Measurements from ENCODE around the gene SPAG16.

Gene SPAG16

DNA sequence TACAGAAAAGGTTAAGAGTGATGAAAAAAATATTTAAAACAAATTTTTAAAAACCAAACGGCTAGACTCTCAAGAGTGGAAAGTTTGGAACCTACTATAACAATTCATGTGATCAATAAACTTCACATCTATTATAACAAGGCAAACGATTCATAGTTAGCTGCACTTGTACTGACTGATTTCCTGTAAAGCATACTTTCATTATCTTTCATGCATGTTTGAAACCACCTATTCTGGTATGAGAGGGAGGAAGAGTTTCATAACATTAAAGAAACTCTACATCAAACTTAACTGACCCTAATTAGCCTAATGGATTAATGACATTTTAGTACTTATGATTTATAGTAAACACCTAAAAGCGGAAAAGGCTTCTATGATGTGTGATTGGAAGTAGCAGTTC lies 1082.9 kb downstream of the SPAG16 start:
- Histone ChIP-seq H3K4me2 (ENCODE audit: low read depth, low read length, poor library complexity, severe bottlenecking) (no peak overlapping the region), H3K36me3 (ENCODE audit: insufficient read depth, low read length) (no peaks in the 10 kb centered on the region), H3K27me3 (ENCODE audit: insufficient read depth, low read length, poor library complexity, severe bottlenecking) (no peaks in the 10 kb centered on the region), H3K79me2 (ENCODE audit: insufficient read depth, low read length) (no peaks in the 10 kb centered on the region), H3K4me3 (ENCODE audit: low read length, poor library complexity, severe bottlenecking) (no peak overlapping the region), H3K9ac (ENCODE audit: low read depth, low read length, poor library complexity, severe bottlenecking) (no peak overlapping the region), H4K20me1 (ENCODE audit: insufficient read depth, low read length, poor library complexity, severe bottlenecking) (no peaks in the 10 kb centered on the region), H3K9me3 (ENCODE audit: insufficient read depth, low read depth, low read length) (no peaks in the 10 kb centered on the region), H3K9me2 (replicated peaks; ENCODE audit: low read depth, low read length) (no peaks in the 10 kb centered on the region), H3F3A (ENCODE audit: low read depth) (no peaks in the 10 kb centered on the region), H3K4me1 (ENCODE audit: insufficient read depth, low read length, poor library complexity, severe bottlenecking) (no peaks in the 10 kb centered on the region), H2AFZ (ENCODE audit: low read length) (no peak overlapping the region)
- TF ChIP-seq EZH2phosphoT487 (IDR thresholded peaks at IDR 0.05; ENCODE audit: borderline replicate concordance) = no peak
- TF ChIP-seq, protein P1, sequence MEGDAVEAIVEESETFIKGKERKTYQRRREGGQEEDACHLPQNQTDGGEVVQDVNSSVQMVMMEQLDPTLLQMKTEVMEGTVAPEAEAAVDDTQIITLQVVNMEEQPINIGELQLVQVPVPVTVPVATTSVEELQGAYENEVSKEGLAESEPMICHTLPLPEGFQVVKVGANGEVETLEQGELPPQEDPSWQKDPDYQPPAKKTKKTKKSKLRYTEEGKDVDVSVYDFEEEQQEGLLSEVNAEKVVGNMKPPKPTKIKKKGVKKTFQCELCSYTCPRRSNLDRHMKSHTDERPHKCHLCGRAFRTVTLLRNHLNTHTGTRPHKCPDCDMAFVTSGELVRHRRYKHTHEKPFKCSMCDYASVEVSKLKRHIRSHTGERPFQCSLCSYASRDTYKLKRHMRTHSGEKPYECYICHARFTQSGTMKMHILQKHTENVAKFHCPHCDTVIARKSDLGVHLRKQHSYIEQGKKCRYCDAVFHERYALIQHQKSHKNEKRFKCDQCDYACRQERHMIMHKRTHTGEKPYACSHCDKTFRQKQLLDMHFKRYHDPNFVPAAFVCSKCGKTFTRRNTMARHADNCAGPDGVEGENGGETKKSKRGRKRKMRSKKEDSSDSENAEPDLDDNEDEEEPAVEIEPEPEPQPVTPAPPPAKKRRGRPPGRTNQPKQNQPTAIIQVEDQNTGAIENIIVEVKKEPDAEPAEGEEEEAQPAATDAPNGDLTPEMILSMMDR (conservative IDR thresholded peaks at IDR 0.05; ENCODE audit: low read length) = no peak

DNA sequence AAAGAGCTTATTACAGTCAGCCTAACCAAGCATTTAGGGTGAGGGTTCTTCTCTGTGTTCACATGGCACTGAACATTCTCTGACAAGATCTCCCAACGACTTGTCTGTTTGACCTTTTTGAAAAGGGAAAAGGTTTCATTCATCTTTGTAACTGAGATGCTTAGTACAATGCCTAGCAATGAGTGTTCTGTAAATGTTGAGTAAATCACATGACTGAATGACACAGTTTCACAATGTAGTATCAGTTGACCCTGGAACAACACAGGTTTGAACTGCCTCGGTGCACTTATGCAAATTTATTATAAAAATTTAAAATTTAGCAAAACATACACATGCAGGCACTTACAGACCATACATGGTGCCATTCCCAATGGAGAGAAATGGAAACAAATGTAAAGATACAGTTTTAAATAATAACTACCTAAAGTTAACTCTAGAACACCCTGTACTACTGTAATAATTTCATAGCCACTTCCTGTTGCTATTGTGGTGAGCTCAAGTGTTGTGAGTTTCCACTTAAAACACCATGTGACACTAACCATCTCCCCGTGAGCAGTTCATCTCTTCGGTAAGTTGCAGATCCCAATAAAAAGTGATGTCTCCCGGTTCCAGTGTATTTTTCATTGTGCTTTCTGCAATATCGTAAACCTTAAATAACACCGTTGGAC lies 1092.5 kb downstream of the SPAG16 start:
- H3K4me3 ChIP-seq (ENCODE audit: low read length, poor library complexity, severe bottlenecking) = no peak overlapping the region
- H3K79me2 ChIP-seq (ENCODE audit: insufficient read depth, low read length) = no peaks in the 10 kb centered on the region
- peak overlapping the region; percentile 37 for H3K4me2 ChIP-seq (ENCODE audit: low read depth, low read length, poor library complexity, severe bottlenecking)
- no peaks in the 10 kb centered on the region for H3K9me3 ChIP-seq (ENCODE audit: insufficient read depth, low read depth, low read length)
- no peaks in the 10 kb centered on the region for H3F3A ChIP-seq (ENCODE audit: low read depth)
- no peak for TF ChIP-seq EZH2phosphoT487 (IDR thresholded peaks at IDR 0.05; ENCODE audit: borderline replicate concordance)
- TF ChIP-seq, protein P1 (conservative IDR thresholded peaks at IDR 0.05; ENCODE audit: low read length) = no peak
- H3K27me3 ChIP-seq (ENCODE audit: insufficient read depth, low read length, poor library complexity, severe bottlenecking) = no peaks in the 10 kb centered on the region
- H2AFZ ChIP-seq (ENCODE audit: low read length) = no peak overlapping the region
- H4K20me1 ChIP-seq (ENCODE audit: insufficient read depth, low read length, poor library complexity, severe bottlenecking) = no peaks in the 10 kb centered on the region
- no peaks in the 10 kb centered on the region for H3K9me2 ChIP-seq (replicated peaks; ENCODE audit: low read depth, low read length)
- no peak overlapping the region for H3K9ac ChIP-seq (ENCODE audit: low read depth, low read length, poor library complexity, severe bottlenecking)
- peaks cover 4% of the 10 kb centered on the region for H3K4me1 ChIP-seq (ENCODE audit: insufficient read depth, low read length, poor library complexity, severe bottlenecking)
- H3K36me3 ChIP-seq (ENCODE audit: insufficient read depth, low read length) = no peaks in the 10 kb centered on the region

DNA sequence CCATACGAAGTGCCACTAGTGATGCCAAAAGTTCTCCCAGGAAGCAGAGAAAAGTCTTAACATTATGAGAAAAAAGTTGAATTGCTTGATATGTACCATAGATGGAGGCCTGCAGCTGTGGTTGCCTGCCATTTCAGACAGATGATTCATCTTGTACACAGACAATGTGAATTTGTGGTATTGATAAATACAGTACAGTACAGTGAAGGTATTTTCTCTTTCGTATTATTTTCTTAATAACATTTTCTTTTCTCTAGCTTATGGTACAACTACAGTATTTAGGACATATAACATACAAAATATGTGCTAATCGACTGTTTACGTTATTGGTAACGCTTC lies 1093.0 kb downstream of the SPAG16 start:
- Histone ChIP-seq H3K9me3 (ENCODE audit: insufficient read depth, low read depth, low read length) (no peaks in the 10 kb centered on the region), H3K79me2 (ENCODE audit: insufficient read depth, low read length) (no peaks in the 10 kb centered on the region), H3F3A (ENCODE audit: low read depth) (no peaks in the 10 kb centered on the region), H4K20me1 (ENCODE audit: insufficient read depth, low read length, poor library complexity, severe bottlenecking) (no peaks in the 10 kb centered on the region), H3K9me2 (replicated peaks; ENCODE audit: low read depth, low read length) (no peaks in the 10 kb centered on the region), H3K9ac (ENCODE audit: low read depth, low read length, poor library complexity, severe bottlenecking) (no peak overlapping the region), H3K27me3 (ENCODE audit: insufficient read depth, low read length, poor library complexity, severe bottlenecking) (no peaks in the 10 kb centered on the region), H3K36me3 (ENCODE audit: insufficient read depth, low read length) (no peaks in the 10 kb centered on the region), H3K4me1 (ENCODE audit: insufficient read depth, low read length, poor library complexity, severe bottlenecking) (peaks cover 4% of the 10 kb centered on the region), H2AFZ (ENCODE audit: low read length) (no peak overlapping the region), H3K4me3 (ENCODE audit: low read length, poor library complexity, severe bottlenecking) (no peak overlapping the region), H3K4me2 (ENCODE audit: low read depth, low read length, poor library complexity, severe bottlenecking) (peak overlapping the region; percentile 37)
- no peak for TF ChIP-seq EZH2phosphoT487 (IDR thresholded peaks at IDR 0.05; ENCODE audit: borderline replicate concordance)
- TF ChIP-seq, protein P1 (conservative IDR thresholded peaks at IDR 0.05; ENCODE audit: low read length) = no peak
